Stimulated activated CD4-positive, alpha-beta T cell treated with anti-CD3 and anti-CD28 coated beads, Interleukin-1b, Interleukin-23, amount 100 ng/mL, for 24 hours (primary cell): ENCODE measurements around the gene CEMP1.

Source experiments
- DNase-seq, 4 experiments: peaks; one replicate each; pipeline ENCODE4 v3.0.0-alpha.2; 2020; ENCODE audit warnings: low read depth in 4 of 4, low spot score in 1 of 4

Gene CEMP1

DNA sequence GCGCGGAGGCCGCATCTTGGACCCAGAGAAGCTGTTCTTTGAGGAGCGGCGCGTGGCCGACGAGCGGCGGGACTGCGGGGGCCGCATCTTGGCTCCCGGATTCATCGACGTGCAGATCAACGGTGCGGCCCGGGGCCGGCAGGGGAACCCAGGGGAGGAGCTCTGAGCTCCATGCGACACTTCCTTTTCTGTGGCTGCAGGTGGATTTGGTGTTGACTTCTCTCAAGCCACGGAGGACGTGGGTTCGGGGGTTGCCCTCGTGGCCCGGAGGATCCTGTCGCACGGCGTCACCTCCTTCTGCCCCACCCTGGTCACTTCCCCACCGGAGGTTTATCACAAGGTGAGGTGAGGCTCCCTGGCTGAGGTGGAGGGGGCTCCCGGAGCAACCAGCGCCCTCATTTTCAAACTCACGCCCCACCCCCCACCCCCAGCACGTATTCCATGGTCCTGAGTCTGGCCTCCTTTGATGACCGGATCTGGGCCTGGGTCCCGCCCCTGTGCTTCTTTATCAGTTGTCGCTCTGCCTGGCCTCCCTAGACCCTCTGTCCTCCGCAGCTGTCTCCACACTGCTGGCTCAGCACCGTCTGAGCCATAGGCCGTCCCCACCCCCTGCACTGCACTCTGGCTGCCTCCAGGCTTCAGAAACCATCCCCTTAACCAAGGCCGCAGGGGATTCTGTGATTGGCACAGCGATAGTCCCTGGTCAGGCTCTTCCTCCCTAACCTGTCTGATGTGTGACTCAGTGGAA lies 10.2 kb downstream of the CEMP1 start:
- DNase-seq, result peak in 1 of 4 experiments; percentile 33

DNA sequence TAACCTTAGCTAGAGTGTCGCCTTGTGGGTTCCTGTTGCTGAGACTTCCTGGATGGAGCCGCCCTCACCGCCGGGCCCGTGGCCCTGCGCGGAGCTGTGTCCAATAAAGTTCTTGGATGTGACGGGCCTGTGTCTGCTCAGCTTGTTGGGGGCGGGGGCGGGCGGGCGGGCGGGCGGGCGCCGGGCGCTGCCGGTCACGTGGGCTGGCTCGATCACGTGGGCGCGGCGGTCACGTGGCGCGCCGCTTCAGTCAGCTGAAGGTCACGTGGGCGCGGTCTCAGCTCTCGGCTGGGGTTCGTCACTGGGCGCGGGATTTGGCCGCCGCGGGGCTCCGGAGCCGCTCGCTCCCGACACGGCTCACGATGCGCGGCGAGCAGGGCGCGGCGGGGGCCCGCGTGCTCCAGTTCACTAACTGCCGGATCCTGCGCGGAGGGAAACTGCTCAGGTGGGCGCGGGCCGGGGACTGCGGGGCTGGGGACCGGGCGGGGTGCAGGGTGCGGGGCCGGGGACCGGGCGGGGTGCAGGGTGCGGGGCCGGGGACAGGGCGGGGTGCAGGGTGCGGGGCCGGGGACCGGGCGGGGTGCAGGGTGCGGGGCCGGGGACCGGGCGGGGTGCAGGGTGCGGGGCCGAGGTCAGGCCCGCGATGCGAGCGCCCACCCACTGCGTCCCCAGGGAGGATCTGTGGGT lies 11.0 kb downstream of the CEMP1 start, which contains the start of gene AMDHD2:
AMDHD2 (plus strand) TSS at position 275 of the 687 bp plus-strand sequence; CDS start at position 363, 88 bp downstream.
- peak; percentile 83 to 86 (median 86) for DNase-seq

DNA sequence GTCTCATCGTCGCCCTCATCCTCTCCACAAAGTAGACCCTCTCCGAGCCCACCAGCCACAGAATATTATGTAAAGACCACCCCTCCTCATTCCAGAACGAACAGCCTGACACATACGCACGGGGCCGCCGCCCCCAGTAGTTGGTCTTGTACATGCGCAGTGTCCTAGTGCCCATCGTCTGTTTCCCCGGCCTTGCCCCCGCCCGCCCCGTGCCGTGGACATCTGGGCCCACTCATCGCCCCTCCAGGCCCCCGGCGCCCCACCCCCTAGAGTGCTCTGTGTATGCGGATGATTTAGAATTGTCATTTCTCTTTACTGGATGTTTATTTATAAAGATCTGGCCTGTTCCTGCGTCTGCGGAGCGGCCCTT lies 11.5 kb downstream of the CEMP1 start:
- no peak for DNase-seq

DNA sequence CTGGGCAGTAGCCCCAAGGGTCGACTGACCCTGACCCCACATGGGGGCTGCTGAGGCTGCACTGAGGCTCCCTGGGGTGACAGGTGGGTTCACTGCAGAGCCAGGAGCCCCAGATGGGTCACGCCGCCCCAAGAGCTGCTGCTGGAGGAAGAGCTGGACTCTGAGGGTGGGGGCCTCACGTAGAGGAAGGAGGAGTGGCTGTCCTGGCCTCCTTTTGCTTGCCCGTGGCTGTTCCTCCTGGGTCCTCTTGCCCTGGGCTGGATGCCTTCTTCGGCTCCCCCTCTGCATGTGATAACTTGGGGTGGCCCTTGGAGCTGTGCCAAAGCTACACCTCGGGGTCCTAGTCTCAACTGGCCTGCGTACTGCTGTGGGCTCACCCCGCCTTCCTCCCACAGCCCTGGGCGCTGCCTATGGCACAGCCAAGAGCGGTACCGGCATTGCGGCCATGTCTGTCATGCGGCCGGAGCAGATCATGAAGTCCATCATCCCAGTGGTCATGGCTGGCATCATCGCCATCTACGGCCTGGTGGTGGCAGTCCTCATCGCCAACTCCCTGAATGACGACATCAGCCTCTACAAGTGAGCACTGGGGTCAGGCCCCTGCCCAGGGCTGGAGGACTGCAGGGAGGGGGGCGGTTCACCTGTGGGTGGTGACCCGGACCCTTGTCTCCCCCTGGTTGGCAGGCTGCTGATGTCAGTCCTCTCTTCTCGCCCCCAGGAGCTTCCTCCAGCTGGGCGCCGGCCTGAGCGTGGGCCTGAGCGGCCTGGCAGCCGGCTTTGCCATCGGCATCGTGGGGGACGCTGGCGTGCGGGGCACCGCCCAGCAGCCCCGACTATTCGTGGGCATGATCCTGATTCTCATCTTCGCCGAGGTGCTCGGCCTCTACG lies 12.1 kb downstream of the CEMP1 start:
- no peak for DNase-seq

DNA sequence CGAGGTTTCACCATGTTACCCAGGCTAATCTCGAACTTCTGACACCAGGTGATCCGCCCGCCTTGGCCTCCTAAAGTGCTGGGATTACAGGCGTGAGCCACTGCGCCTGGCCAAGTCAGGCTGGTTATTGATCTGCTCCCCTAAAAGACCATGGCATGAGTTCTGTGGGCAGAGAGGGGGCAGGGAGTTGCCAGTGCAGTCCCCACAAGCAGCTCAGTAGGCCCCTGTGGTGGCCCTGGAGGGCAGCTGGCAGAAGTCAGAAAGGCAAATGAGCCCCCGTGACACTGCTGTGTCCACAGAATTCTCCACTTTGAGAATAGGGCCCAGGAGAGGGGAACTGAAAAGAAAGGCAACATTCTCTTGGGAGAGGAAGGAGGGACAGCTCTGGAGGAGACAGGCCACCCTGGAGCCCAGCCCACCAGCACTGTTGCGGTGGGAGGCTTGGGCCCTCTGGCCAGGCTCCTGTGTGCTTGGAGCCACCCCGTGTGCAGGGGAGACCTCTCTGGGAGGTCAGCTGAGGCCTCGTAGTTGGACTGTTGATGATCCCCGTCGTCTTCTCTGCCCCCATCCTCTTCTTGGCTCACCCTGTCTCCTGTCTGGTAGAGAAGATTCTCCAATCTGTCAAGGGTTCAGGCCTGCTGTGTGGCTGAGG lies 13.1 kb downstream of the CEMP1 start:
- DNase-seq, result no peak

DNA sequence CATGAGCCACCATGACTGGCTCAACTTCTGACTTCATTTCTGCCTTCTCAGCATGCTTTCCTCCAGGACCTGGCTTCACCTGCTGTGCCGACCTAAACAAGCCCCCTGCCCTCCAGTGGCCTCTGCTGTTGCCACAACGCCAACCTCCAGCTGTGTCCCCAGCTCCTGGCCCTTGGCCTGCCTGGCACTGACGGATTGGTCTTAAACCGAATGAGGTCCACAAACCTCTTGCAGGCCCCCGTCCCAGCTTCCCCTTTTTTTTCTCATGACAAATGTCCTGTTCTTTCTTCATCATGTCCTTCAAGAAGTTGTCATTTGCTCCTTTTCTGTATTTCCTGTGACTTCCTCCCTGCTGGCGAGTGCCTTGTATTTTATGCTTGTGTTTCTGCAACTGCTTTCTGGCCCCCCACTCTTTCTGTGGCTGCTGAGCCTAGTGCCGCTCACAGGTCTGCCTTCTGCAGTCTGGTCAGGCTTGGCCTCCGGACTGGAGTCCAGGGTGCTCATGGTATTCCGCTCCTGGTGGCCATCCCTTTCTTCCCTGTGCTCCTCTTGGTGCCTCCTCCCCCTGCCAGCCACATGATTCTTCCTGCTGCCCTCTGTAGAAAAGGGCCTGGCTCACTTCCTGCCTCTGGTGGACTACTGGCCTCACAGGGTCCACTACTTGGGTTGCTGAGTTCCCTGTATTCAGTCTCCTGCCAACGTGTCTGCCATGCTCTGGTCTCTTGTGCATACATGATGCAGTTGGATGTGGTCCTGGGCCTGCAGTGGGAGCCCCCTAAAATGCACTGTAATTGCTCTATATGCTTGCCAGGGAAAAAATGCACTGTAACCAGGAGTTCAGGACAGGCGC lies 14.6 kb downstream of the CEMP1 start:
- no peak for DNase-seq

DNA sequence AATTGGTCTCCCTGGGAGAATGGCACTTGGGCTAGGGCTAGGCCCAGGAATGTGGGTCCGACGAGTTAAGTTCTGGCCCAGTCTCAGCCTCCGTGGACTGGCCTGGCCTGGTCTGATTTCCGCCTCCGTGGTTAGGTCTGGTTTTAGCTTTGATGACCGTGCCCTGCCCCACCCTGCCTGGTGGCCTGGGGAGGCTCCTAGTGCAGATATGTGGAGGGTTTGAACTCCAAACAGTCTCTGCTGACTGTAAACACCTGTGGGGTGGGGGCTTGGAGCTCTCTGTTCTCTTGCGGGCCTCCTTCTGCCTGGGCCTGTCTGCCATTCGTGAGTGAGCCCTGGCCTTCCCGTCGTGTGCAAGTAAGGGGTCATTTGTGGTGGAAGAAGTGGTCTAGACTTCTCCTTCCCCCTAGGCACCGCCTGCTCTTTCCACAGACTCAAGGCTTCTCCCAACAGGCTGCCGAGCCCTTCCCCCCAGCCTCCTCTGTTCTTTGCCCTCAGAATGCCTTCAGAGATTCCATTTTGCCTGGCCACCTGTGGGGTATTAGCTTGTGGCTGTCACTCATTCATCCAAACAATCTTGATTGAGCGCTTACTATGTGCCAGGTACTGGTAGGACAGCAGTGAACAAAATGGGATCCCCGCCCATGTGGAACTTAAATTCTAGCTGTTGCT lies 15.9 kb downstream of the CEMP1 start:
- no peak for DNase-seq

DNA sequence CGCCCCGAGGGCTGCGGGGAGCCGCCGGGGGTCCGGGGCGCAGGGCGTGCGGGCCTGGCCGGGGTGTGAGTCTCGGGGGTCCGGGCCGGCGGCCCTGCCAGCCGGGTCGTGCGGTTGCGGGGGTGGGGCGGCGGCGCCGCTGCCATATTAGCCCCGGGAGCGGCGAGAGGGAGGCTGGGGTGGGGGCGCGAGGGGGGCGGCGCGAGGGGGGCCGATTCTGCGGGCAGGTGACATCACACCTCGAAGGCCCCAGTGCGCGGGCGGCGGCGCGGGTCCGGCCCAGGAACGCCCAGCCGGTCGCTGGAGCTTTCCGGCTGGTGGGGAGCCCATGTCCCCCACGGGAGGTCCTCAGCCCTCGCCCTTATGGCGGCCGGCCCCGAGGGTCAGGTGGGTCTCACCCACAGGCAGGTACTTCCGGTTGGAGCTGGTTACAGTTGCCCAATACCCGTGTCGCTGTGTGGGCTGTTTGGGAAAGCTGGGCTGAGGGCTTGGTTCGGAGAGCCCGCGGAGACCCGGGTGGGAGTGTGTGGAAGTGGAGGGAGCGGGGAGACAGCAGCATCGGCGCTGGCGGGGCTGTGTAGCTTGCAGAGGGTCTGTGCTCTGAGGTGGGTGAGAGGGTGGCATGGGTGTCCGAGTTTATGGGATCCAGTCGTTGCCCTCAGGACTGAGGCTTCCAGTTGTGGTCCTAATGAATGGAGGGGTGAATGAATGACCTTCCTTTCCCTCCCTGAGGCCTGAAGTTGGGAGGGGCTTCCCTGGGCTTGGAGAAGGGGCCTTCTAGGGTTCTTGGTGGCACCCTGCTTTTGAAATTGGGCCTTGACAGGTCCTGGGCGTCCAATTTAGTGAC lies 16.7 kb downstream of the CEMP1 start:
- peak in 1 of 4 experiments; percentile 17 for DNase-seq

DNA sequence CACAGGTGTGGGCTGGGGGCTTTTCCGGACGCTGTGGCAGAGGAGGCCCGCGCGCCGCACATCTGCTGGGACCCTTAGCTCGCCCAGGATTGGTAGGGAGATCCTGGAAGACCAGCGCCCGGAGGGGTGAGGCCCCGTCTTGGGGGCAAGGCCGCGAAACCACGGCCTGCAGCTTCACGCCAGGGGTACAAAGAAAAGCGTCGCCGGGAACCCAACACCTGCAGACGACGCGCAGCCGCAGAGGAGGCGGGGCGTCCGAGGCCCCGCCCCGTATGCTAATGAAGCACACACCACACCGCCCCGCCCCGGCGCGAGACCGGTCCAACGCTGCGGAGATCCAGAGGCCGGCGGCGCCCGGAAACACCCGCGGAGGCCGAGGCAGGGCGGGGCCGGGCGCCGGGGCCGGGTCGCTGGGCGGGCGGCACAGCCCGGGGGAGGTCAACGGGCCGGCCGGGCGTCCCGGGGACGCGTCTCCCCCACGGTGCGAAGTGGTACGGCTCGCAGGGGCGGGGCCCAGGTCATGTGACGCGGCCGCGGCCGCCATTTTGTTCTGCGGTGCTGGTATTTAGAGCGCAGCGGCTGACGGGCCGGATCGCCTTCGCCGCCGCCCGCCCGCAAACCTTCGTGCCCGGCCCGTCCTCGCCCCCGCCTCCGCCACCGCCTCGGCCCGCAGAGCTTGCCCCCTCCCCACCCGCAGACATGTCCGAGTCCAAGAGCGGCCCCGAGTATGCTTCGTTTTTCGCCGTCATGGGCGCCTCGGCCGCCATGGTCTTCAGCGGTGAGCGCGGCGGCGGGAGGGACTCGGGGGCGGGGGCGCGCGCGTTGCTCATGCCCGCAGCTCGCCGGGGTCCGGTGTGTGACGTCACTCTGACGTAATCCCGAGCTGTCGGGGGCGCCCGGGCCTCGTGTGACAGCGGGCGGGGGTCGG lies 17.5 kb downstream of the CEMP1 start, which contains the start of gene ATP6V0C:
ATP6V0C (plus strand) TSS at position 548 of the 928 bp plus-strand sequence; CDS start at position 700, 152 bp downstream.
- peak; percentile 75 to 88 (median 83) for DNase-seq

DNA sequence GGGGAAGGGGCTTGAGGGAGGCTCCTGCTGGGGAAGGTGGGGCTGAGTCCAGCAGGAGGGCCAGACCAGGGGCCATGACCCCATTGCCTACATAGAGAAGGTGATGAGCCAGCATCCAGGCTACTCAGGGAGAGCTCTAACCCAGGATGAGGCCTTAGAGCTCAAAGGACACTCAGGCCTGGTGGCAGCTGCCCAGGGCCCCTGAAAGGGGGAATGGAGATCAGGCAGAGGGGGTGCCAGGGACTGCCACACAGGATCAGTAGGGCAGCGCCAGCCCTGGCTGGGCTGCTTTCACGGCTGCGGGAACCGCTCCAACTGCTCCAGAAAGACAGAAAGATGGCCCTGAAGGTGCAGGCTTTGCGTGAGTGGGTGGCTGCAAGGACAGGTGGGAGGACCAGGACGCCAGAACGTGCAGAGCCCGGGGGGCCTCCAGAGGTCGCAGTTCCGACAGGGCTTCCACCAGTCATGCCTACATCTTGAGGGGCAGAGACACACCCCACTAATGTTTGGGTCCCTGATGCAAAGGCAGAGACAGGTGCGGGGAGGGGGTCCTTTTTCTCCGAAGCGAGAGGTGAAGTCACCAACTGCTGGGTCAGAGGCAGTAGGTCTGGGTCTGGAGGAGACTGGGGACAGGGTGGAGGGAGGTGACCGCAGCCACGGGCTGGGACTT lies 18.3 kb downstream of the CEMP1 start:
- no peak for DNase-seq

DNA sequence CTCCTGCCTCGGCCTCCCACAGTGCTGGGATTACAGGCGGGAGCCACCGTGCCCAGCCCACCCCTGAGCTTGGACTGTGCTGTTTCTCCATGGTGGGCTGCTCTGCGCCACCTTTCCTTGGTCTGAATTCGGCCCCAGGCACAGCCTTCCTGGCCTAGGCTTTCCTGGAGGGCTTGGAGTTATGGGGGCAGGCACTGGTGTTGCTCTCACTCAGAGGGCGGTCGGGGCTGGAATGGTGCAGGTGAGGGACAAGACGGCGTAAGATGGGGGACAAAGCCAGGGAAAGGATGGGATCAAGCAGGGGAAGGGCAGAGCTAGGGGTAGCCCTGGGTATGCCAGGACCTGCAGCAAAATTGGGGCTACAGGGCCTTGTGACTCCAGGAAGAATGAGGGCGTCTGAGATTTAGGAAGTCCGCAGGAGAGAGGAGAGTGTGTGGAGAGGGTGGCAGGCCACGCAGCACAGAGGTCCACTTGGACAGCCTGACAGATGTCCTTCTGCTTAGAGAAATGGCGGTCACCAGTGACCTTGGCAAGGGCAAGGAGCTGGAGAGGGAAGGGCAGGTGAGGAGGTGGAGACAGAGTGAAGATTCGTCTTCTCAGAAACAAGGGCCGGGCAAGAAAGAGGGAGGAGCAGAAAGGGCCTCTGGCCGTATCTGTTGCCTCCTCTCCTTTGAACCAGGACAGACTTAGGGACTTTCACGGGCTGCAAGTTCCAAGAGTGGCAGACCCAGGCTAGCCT lies 19.0 kb downstream of the CEMP1 start:
- DNase-seq, result no peak

DNA sequence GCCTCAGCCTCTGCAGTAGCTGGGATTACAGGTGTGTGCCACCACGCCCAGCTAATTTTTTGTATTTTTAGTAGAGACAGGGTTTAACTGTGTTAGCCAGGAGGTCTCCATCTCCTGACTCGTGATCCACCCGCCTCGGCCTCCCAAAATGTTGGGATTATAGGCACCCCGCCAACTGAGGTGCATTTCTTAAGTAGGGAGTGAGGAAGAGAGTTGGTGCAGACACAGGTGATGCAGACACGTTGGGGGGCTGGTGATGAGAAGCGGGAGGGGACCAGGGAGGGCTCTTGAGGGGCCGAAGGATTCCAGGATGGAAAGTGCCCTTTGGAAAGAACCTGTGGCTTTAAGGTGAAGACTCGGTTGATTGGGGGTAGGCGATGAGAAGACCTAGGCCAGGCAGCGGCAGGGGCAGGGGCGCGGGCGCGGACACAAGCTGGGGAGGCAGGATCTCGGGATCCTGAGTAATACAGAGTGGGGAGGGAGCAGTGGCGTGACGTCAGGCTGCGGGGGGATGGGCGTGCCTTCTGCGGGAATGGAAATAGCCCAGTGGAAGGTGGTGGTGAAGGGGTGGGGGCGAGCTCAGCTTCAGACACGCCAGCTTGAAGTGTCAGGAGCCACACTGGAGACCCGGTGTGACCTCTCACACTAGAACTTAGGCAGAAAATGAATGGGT lies 19.9 kb downstream of the CEMP1 start:
- DNase-seq, result no peak

DNA sequence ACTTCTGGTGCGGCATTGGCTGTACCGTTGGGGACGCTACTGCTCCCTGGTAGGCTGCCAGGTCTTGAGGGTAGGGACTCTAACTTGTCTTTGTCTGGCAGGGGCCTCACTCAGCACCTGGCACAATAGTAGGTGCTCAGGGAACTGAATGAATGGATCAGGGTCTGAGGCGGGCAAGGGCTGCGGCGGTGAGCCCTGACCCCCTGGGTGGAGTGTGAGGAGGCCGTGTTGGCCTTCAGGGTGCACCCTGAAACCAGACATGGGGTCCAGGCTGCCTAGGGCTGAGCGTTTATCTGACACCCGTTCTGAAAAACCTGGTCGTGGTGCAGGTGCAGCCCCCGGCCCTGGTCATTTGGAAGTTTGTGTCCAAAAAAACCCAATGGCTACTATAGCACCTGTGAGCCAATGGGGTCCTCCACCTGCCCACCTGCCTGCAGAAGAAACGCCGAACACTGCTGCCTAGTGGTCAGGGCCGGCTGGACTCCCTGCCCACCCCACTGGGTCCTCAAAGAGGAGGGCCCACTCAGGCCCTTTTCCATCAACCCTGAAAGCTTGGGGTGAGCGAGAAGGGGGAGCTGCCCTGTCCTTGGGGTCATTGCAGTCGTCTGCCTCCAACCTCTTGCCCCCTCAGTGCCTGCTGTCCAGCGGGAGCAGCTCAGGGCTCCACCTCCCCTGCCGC lies 22.3 kb downstream of the CEMP1 start:
- DNase-seq, result no peak

DNA sequence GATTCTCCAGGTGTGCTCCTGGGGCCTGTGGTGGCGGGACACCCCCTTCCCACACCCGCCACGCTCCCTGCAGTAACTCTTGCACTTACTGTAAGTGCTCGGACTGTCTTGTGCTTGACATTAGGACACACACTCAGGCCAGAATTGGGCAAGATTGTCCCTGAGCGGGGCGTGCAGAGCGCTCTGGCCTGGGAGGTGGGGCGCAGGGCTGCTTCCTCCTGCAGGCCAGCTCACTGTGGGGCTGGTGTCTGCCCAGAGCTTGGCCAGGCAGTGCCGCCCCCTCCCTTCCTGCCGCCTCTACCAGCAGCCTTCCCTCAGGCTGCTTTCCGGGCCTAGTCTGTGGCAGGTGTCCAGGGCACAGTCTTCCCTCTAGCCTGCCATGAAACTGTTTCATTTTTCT lies 23.5 kb downstream of the CEMP1 start:
- DNase-seq, result no peak

DNA sequence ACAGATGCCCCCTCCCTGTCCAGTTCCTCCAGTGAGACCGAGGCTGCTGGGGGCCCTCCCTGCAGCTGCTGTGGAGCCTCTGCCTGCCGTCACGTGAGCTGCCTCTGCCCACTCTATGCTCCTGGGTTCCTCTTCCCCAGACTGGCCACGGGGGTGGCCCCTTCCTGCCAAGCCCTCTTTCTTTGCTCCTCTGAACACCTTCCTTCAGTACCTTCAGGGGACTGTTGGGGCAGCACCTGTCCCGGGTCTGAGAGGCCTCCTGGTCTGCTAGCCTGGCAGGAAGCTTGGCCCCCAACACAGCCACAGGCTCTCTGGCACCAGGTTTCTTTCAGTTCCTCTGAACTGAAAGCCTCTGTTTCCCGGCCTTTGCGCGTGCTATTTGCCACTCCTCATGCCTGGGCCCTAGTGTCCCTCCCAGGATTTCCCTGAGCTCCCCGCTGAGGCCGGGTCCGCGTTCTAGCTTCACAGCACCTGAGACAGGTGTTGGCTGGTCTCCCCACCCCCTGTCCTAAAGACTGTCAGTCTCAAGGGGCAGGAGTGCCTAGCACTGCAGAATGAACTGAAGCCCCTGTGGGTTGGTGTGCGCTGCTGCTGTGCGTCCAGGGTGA lies 24.1 kb downstream of the CEMP1 start:
- no peak for DNase-seq
